ENCODE results near the gene LVRN.

LVRN gene

GRCh38 chr5:115961381-115962238 is 665 bp upstream of the LVRN start:
- in situ Hi-C loops (cut with HindIII; ENCODE audit: low sequenced_read_pairs) = no loop called here

- in situ Hi-C loops (cut with HindIII; ENCODE audit: low sequenced_read_pairs) = no loop called here
Measured at GRCh38 chr5:115962565-115963402, 509 bp downstream of the LVRN start.

- in situ Hi-C loops (cut with HindIII; ENCODE audit: low sequenced_read_pairs) = no loop called here
Measured at GRCh38 chr5:115963566-115963965, 1.3 kb downstream of the LVRN start.

GRCh38 chr5:115968770-115969169 is 6.5 kb downstream of the LVRN start:
- in situ Hi-C loops (cut with HindIII; ENCODE audit: low sequenced_read_pairs) = no loop called here

- in situ Hi-C loops (cut with HindIII; ENCODE audit: low sequenced_read_pairs) = no loop called here
Measured at GRCh38 chr5:115977096-115977495, 14.8 kb downstream of the LVRN start.

GRCh38 chr5:115977988-115978387 is 15.7 kb downstream of the LVRN start:
- in situ Hi-C loops (cut with HindIII; ENCODE audit: low sequenced_read_pairs) = no loop called here

GRCh38 chr5:115978779-115979178 is 16.5 kb downstream of the LVRN start:
- in situ Hi-C loops (cut with HindIII; ENCODE audit: low sequenced_read_pairs) = no loop called here

- in situ Hi-C loops (cut with HindIII; ENCODE audit: low sequenced_read_pairs) = no loop called here
Measured at GRCh38 chr5:115979201-115980041, 17.1 kb downstream of the LVRN start.

- in situ Hi-C loops (cut with HindIII; ENCODE audit: low sequenced_read_pairs) = no loop called here
Measured at GRCh38 chr5:115983519-115983918, 21.2 kb downstream of the LVRN start.

- in situ Hi-C loops (cut with HindIII; ENCODE audit: low sequenced_read_pairs) = no loop called here
Measured at GRCh38 chr5:115985802-115986757, 23.8 kb downstream of the LVRN start.

GRCh38 chr5:115988002-115988401 is 25.7 kb downstream of the LVRN start:
- in situ Hi-C loops (cut with HindIII; ENCODE audit: low sequenced_read_pairs) = no loop called here

- in situ Hi-C loops (cut with HindIII; ENCODE audit: low sequenced_read_pairs) = no loop called here
Measured at GRCh38 chr5:115992848-115993350, 30.6 kb downstream of the LVRN start.

- in situ Hi-C loops (cut with HindIII; ENCODE audit: low sequenced_read_pairs) = no loop called here
Measured at GRCh38 chr5:115995351-115995750, 33.1 kb downstream of the LVRN start.

GRCh38 chr5:116002116-116002906 is 40.0 kb downstream of the LVRN start:
- in situ Hi-C loops (cut with HindIII; ENCODE audit: low sequenced_read_pairs) = no loop called here

- in situ Hi-C loops (cut with HindIII; ENCODE audit: low sequenced_read_pairs) = no loop called here
Measured at GRCh38 chr5:116004248-116004647, 42.0 kb downstream of the LVRN start.

GRCh38 chr5:116009806-116010205 is 47.5 kb downstream of the LVRN start:
- in situ Hi-C loops (cut with HindIII; ENCODE audit: low sequenced_read_pairs) = no loop called here

GRCh38 chr5:116011046-116011445 is 48.8 kb downstream of the LVRN start:
- in situ Hi-C loops (cut with HindIII; ENCODE audit: low sequenced_read_pairs) = no loop called here

GRCh38 chr5:116013207-116013785 is 51.0 kb downstream of the LVRN start:
- in situ Hi-C loops (cut with HindIII; ENCODE audit: low sequenced_read_pairs) = no loop called here

GRCh38 chr5:116013936-116014335 is 51.7 kb downstream of the LVRN start:
- in situ Hi-C loops (cut with HindIII; ENCODE audit: low sequenced_read_pairs) = no loop called here
